GM18507 (cell line): Measurements from ENCODE around the gene SH2D4B.
A peak's percentile ranks its signal among the peaks of the same experiment; 100 is the strongest.

Experiments used
- DNase-seq: peaks from one replicate; pipeline ENCODE4 v3.0.0; 2011; ENCODE audit warnings: low read depth; ENCODE audit not compliant: insufficient read length; ENCODE audit errors: extremely low spot score
- FAIRE-seq: peaks from 2 replicates; lab custom pipeline; 2011; peaks lifted over from hg19 to GRCh38; lab: Jason Lieb, UNC

The SH2D4B gene

DNA sequence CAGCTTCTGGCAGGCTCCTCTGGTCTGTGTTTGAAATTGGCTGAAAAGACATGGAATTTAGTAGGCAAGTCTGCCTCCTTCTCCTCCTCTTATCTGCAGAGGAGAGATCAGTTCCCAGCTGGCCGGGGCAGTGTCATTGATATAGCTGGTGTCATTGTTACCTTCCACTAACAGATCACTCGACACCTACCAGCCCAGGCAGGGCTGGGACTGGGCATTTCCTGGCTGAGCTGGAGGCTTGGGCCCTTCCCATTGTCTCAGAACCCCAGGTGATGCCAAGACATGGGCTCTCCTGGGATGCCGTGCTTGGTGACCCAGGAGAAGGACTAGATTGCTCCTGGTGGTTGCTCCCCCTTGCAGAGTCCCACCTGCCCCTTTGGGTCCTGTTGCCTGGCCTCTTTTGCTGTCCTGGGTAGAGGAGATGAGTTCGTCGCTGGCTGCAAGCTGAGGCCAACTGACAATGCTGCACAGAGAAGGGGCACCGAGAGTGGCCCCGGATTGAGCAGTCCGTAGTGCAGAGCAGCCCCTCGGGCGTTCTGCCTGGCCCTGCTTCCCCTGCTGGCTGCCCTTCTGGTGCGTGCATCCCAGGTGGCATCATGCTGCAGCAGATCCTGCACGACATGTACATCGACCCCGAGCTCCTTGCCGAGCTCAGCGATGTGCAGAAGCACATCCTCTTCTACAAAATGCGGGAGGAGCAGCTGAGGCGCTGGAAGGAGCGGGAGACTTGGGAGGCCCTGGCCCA, at the start of gene SH2D4B:
SH2D4B (plus strand) TSS at position 167 of the 745 bp plus-strand sequence; CDS start at position 597, 430 bp downstream.
- DNase-seq (no peak), FAIRE-seq (no peak)

DNA sequence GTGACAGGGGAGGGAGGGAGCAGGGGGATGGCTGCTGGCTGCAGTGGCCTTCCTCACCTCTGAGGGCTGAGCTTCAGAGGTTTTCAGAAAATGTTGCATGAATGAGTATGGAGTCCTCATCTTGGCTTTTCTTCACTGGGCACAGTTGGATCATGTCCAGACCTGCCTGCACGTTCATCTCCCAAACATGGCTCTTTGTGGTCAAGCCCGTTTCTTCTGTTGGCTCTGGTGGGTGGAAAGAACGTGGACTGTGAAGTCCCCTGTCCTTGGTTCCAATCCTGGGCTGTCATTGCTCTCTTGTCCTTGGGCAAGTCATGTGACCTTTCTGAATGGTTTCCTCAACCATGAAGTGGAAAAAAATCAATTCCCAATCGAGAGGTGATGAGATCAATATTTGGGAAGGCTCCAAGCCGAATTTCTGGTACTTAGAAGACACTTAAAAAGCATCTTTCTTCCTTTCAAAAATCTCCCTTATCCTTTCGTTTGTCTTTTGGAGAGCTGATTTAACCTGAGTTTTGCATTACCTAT, 49.1 kb upstream of the SH2D4B start:
- FAIRE-seq (no peak), DNase-seq (no peak)

DNA sequence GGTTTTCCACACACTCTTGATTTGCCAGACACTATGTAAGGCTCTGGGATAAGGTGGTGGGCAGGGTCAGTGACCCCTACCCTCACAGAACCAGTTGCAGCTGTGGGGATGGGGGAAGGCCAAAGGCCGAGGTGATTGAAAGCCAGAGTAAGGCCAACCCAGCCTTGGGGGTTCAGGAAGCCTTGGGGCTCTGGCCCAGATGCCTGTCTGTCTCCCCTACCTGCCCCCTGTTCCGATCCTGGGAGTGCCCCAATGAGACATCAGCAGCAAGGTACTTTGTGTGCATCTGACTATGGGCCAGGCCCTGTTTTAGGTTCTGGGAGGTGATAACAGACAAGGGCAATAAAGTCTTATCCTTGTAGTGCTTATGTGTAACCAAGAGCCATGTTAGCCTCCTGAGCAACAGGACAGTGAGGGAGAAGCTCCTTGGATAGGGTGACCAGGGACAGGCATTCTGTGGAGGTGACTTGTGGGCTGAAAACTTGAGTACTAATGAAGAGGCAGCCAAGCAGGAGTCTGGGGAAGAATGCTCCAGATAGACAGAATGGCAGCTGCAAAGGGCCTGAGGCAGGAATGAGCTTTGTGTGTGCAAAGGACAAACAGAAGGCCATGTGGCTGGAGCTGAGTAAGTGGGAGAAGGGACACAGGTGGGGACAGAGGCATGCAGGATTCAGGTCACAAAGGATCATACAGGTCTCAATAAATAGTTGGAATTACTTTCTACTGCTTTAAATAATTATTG, 48.2 kb upstream of the SH2D4B start:
- DNase-seq (no peak), FAIRE-seq (no peak)

DNA sequence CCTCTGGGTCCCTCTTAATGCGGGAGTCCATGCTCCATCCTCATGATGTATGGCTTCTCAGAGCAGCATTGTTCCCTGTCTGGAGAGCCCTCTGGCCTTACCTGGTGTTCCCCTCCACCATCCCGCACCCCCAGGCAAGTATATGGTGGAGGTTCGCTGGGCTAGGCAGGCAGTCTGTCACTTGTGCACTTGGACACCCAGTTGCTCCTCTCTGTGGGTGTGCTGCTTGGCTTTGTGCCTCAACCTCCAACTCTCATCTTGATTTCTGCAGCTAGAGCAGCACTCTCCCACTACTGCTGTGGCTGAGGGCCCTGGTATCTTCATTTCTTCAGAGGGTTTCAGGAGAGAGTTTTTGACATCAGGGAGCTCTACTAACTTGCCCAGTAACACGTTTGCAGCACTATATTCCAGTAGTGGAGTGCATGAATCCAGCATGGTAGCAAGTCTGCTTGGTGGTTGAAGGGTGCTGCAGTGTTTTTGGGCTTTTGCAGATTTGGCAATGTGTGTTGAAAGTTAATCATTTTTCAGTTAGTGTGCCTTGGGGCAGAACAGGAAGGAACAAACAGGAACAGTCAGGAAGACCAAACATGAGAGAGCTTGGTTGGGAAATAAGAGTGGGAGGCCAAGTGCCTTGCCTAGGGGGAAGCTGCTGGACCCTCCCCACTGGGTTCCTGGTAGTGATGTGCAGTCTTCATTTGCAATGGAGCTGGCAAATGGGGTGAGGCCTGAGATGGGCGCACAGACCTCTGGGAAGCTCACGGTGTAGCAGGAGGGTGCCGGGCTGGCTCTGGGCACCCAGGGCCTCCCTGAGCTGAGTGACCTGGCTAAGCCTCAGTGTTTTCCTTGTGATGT, 46.2 kb upstream of the SH2D4B start:
- DNase-seq: no peak
- no peak for FAIRE-seq

DNA sequence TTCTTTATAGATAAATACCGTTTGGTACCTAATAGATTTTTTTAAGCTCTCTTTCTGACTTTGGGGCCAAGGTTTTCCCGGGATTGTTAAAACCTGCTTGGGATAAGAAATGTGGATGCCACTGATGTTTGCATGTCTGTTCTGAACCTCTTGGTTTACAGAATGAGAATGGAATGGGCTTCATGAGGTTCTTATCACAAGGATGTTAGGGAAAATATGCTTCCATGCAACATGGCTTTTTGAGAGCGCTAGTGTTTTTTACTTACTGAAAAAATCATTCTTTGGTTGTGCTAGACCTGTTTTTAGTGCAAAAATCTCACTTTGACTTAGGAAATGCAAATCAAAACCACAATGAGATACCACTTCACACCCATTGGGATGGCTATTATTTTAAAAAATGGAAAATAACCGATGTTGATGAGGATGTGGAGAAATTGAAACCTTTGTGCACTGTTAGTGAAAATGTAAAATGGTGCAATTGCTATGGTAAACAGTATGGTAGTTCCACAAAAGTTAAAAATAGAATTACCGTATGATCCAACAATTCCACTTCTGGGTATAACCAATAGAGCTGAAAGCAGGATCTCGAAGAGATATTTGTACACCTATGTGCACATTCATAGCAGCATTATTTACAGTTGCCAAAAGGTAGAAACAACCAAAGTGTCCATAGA, 44.7 kb upstream of the SH2D4B start:
- FAIRE-seq (no peak), DNase-seq (no peak)

DNA sequence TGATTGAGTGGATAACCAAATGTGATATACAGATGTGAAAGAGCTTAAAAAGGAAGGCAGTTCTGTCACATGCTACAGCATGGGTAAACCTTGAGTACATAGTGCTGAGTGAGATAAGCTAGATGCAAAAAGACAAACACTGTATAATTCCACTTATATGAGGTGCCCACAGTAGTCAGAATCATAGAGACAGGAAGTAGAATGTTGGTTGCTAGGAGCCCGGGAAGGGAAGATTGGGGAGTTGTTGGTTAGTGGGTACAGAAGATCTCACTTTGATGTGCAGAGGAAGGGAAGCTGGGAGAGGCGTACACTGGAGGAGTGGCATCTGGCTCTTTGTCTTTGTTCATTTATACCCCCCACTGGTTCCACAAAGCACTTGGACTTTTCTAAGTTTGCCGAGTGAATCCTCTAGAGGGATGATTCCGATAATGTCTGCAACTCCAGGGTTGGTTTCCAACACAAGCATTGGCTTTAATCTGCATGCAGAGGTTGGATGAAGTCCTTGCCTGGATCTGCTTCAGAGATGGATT, 44.1 kb upstream of the SH2D4B start:
- no peak for DNase-seq
- FAIRE-seq: peak; percentile 44

DNA sequence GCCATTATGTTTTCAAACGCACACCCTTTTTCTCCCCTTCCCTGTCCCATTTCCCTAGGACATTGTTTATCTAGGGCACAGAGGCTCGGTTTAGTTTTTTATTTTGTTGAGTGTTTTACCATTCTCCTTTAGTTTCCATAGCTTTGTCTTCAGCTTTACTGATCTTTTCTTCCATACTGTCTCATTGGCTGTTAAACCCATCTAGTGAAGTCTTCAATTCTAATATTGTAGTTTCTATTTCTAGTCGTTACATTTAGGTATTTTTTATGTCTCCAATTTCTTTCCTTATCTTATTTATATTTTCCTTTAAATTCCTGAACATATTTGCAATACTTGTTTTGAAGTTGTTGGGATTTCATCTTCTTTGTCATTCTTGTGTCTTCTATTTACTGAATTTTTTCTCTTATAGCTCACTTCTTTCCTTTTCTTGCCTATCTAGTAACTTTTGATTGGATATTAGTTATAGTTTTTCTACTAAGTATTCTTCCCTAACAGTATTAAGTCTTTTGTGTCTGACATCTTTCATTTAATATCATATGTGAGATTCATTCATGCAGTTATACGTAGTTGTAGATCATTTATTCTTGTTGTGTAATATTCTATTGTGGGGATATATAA, 41.0 kb upstream of the SH2D4B start:
- FAIRE-seq: no peak

DNA sequence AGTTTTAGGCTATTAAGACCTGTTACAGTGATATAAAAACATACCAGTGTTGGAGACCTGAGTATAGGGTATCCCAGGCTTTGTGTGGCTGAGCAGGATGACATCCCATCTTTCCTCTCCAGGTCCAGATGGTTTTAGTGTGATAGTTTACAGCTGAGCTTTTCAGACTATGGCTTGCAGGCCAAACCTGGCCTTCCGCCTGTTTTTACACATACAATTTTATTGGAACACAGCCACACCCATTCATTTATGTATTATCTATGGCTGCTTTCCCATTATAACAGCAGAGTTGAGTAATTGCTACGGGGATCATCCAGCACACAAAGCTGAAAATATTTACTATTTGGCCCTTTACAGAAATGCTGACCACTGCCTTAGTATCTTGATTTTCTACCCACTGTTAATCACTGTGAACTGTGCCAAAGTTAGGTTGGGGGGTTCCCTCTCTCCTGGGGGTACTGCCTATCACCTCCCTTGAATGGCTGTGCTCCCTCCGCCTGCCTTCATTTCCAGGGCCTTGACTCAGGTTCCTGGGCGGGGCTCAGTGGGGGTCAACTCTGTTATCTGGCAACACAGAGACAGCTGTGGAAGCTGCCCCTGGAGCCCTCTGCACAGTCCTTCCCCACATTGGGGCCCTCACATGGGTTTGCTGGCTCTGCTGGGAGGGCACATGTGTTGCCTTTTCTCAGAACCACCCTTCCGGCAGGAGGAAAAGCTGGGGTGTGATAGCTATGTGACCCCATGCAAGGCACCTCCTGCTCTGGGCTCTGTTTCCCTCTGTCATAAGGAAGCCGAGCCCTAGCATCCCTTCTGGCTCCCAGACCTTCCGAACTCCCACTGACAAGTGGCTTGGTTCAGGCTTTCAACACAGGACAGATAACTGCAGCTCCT, 40.3 kb upstream of the SH2D4B start:
- FAIRE-seq: no peak
- no peak for DNase-seq

More for the DNA sequence above, 41.0 kb upstream of the SH2D4B start:
- DNase-seq: no peak

DNA sequence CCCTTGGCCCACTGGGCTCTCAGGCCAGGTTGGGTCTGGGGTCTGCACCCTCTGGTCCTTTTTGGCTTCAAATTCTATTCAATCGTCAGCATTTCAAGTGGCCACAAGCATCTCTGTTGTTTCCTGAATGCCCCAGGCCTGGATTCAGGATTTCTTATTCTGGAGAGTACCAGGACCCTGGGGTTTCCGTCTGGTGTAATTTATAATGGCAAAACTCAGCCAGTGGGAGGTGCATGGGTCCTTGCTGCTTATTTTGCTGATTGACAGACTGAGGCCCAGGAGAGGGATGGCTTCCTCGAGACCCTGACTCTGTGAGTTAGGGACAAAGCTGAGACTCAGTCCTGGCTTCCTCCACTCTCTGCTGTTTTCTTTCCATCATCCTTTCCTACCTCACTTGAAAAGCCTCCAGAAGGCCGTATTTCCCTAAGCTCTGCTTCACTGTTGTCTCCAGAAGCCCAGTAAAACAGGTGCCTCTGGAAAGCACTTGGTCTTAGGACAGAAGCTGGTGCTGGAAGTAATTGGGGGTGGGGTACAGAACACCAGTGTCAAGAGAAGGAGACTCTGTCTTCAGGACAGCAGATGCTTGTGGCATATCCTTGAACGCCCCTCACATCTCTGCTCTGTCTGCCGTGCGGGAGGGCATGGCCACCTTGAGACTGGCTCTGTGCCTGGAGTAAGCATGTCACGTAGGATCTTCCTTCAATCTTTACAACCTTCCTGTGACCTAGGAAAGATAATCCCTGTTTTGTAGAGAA, 39.4 kb upstream of the SH2D4B start:
- FAIRE-seq (no peak), DNase-seq (no peak)

DNA sequence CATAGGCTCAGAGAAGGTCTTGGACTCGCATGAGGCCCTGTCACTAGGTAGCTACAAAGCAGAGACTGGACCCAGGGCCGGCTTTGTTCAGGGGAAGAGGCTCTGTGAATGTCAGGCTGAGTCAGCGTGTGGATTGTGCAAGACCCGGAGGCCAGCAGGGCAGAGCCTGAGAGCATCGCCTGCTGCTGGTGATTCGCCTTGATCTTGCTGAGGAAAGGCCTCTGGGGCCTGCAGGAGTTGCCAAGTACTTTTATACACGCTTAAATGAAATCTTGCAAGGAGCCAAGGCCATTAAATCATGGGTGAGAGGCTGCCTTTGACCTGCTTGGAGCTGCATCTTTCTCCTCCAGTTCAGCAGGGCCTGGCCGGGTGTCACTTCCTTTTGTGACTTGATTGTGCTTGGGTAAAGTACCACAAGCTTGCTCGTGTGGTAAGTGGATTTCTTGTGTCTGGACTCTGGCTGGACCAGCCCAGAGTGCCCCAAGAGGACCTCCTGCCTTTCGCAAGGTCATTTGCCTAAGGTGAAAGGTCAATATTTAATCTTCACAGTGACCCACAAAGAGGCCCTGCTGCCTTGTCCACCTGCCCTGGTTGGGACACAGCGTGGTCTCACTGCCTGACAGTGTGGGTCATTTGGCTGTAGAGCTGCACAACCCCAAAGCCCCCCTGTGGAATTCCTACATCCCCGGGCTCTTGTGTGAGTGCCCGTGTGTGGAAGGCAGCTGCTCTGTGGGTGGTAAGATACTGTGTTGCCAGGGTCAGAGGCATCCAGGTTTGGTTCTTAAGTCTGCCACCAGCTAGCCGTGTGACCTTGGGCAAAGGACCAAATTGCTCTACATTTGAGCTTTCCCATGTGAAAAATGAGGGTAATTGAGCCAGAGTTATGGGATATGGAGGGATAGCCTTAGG, 38.6 kb upstream of the SH2D4B start:
- DNase-seq (no peak), FAIRE-seq (no peak)

DNA sequence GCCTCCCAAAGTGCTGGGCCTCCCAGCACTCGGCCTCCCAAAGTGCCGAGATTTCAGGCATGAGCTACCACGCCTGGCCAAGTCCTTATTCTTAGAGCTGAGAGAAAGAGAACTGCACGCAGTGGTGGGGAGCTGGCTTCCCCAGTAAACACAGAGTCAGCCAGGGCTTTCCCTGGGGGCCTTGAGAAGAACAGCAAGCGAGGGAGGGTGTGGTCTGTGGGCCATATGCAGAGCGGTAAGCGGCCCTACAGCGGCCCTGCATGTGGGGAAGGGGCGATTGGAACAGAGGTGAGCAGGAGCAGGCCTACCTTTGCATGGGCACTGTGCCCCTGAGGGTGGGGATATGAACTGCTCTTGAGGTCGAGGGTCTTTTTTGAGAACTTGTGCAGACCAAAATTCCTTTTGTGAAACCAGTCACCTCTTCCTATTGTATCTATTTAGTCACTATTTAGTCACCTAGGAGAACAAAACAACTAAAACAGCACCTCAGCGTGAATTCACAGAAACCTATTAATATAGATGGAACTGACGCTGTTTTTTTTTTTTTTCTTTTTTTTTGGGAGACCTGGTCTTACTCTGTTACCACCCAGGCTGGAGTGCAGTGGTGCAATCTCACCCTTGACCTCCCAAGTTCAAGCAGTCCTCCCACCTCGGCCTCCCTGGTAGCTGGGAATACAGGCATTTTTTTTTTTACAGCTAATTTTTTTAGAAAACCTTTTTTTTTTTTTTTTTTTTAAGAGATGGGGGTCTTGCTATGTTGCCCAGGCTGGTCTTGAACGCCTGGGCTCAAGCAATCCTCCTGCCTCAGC, 36.9 kb upstream of the SH2D4B start:
- no peak for DNase-seq
- no peak for FAIRE-seq

DNA sequence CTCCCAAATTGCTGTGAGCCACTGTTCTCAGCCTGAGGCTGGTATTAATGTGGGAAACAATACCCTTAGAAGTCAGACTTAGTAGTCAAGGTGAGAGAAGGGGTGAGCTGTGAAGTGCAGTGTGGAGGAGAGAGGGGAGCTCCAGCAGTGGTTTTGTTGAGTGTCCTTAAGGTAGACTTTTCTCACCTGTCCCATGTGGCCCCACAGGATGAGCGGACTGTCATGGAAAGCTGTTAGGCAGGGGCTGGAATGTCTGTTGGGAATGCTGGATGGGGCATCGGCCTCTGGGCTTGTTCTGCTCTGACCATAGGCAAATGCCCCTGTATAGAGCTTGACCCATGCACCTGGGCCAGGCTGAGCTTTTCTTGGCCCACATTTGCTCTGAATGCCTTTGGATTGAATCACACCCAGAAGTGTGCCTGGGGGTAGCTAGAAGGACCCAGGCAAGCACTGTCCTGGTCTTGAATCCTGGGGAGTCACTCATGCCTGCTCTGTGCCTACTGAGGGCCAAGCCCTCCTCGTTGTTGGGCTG, 36.3 kb upstream of the SH2D4B start:
- no peak for FAIRE-seq
- no peak for DNase-seq

DNA sequence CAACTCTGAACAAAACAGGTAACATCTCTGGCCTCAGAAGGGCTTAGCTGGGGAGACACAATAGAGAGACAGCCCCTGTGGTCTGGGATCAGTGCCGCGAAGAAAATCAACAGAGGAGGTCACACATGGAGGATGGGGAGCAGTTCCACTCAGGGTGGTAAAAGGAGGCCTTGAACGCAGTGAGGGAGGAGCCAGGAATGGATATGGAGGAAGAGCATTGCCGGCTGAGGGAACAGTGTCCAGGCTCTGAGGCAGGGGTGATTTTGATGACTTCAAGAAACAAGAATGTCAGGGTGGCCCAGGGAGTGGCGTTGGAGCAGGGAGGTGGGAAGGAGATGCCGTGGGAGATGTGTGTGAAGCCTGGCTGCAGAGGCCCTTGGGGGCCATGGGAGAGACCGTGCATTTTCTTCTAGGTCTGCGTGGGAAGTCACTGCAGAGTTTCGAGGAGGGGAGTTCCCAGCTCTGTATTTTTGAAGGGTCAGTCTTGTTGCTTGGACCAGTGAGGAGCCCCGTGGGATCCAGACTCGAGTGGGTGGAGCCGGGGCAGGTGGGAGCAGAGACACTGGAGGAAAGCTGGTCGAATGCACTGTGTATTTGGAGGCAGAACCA, 35.7 kb upstream of the SH2D4B start:
- FAIRE-seq: no peak
- no peak for DNase-seq

DNA sequence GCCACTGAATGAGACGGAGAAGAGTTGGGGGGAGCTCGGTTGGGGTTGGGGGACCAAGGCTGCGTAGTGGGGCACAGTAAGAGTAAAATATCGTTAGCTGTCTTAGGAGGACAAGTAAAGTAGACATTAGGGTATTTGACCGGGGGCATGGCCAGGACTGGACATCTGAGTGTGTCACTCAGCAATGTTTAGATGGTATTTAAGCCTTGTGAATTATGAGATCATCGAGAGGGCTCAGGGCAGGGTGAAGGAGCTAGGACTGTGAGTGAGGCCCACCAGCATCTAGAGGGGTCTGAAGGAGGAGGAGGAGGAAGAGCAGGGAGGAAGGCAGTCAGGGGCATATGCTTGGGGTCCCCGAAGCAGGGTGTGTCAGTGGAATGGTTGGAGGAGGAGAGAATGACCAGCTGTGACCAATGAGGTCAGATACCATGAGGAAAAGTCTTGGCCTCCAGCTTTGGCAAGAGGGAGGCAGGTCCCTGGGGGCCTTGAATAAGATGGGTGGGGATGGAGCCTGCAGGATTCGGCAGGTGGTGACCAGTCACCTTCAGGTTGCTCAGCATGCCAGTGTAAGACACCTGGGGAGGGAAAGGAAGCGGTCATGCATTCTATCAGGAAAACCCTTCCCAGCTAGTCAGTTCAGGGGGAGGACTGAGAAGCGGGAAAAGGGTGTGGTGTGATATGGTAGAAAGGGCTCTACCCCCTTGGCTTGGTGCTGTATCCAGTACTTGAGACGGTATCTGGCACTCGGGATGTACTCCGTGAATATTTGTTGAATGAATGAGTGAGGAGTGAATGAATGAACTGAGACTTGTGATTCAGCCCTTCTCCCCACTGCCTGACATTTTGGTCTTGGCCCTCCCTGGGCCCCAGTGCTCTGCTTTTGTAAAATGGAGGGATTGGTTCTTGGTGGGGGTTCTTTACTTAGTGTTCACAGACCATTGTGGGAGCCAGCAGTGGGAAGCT, 34.8 kb upstream of the SH2D4B start:
- DNase-seq (no peak), FAIRE-seq (no peak)
